ENCODE results near the gene PLA2G4B. TPM values are rescaled to one million over a fixed set of nuclear protein-coding genes. Genes with fewer than 3 reads are reported as not detected.

The PLA2G4B gene
- total and polyA plus RNA-seq, 5 donors, result 1.8 to 7.1 (median 5.7) TPM

GRCh38 chr15:41810651-41811431, 27.8 kb upstream of the PLA2G4B start:
- Histone ChIP-seq H3K9me3 (ENCODE audit: control insufficient read depth, low read length) (no peaks in the 10 kb centered on the region), H3K27ac (ENCODE audit: low read length) (no peak overlapping the region), H3K4me1 (ENCODE audit: control insufficient read depth, insufficient read depth, low read length) (peaks cover 6% of the 10 kb centered on the region), H3K27me3 (ENCODE audit: control insufficient read depth, insufficient read depth) (no peaks in the 10 kb centered on the region), H3K4me3 (ENCODE audit: low read length) (no peak overlapping the region)
- peak in 1 of 2 donors; percentile 5 for ATAC-seq
- DNase-seq, result no peak
- intact Hi-C loops (cut with DNase I), result loop anchor here in 3 of 4 donors (2.0 to 5.0 kb wide), 2 partner anchors 36 to 39 kb away; partner anchors contain the start of gene MAPKBP1 (in 3 of the 3)
- WGBS, result 92% methylated on average over 5 of the region's 5 CpGs

- Histone ChIP-seq H3K27me3 (ENCODE audit: control insufficient read depth, insufficient read depth) (no peaks in the 10 kb centered on the region), H3K4me3 (ENCODE audit: low read length) (no peak overlapping the region), H3K27ac (ENCODE audit: low read length) (no peak overlapping the region), H3K4me1 (ENCODE audit: control insufficient read depth, insufficient read depth, low read length) (peaks cover 1% of the 10 kb centered on the region), H3K9me3 (ENCODE audit: control insufficient read depth, low read length) (no peaks in the 10 kb centered on the region)
- DNase-seq (peak; percentile 84 to 93 (median 92)), ATAC-seq (peak; percentile 89 to 91)
- intact Hi-C loops (cut with DNase I), result loop anchor here in 3 of 4 donors (2.0 to 5.0 kb wide), 2 partner anchors 37 to 39 kb away; partner anchors contain the start of gene MAPKBP1 (in 3 of the 3)
- 49% methylated on average over 18 of the region's 18 CpGs for WGBS
Measured at GRCh38 chr15:41811432-41812195, 27.0 kb upstream of the PLA2G4B start.

GRCh38 chr15:41812820-41813375, 25.7 kb upstream of the PLA2G4B start:
- Histone ChIP-seq H3K9me3 (ENCODE audit: control insufficient read depth, low read length) (no peaks in the 10 kb centered on the region), H3K27me3 (ENCODE audit: control insufficient read depth, insufficient read depth) (no peaks in the 10 kb centered on the region), H3K27ac (ENCODE audit: low read length) (no peak overlapping the region), H3K4me3 (ENCODE audit: low read length) (no peak overlapping the region), H3K4me1 (ENCODE audit: control insufficient read depth, insufficient read depth, low read length) (no peaks in the 10 kb centered on the region)
- intact Hi-C loops (cut with DNase I), result loop anchor here in 2 of 4 donors (5.0 kb wide), 1 partner anchor 41 kb away; the partner anchor contains the start of gene MAPKBP1 (in 2 of the 2)
- ATAC-seq, result no peak
- WGBS, result 91% methylated on average over 11 of the region's 11 CpGs
- no peak for DNase-seq

- ATAC-seq (no peak), DNase-seq (no peak)
- Histone ChIP-seq H3K4me3 (ENCODE audit: low read length) (no peak overlapping the region), H3K4me1 (ENCODE audit: control insufficient read depth, insufficient read depth, low read length) (no peaks in the 10 kb centered on the region), H3K9me3 (ENCODE audit: control insufficient read depth, low read length) (no peaks in the 10 kb centered on the region), H3K27ac (ENCODE audit: low read length) (no peak overlapping the region), H3K27me3 (ENCODE audit: control insufficient read depth, insufficient read depth) (no peaks in the 10 kb centered on the region)
- WGBS, result 88% methylated on average over 8 of the region's 8 CpGs
- intact Hi-C loops (cut with DNase I), result loop anchor here in 2 of 4 donors (5.0 kb wide), 1 partner anchor 41 kb away; the partner anchor contains the start of gene MAPKBP1 (in 2 of the 2)
Measured at GRCh38 chr15:41813426-41813825, 25.2 kb upstream of the PLA2G4B start.

GRCh38 chr15:41814534-41814933, 24.1 kb upstream of the PLA2G4B start:
- intact Hi-C loops (cut with DNase I), result loop anchor here in 3 of 4 donors (2.0 to 5.0 kb wide), 2 partner anchors 42 kb away; partner anchors contain the start of gene MAPKBP1 (in 2 of the 3)
- Histone ChIP-seq H3K4me3 (ENCODE audit: low read length) (no peak overlapping the region), H3K9me3 (ENCODE audit: control insufficient read depth, low read length) (no peaks in the 10 kb centered on the region), H3K4me1 (ENCODE audit: control insufficient read depth, insufficient read depth, low read length) (no peaks in the 10 kb centered on the region), H3K27me3 (ENCODE audit: control insufficient read depth, insufficient read depth) (no peaks in the 10 kb centered on the region), H3K27ac (ENCODE audit: low read length) (no peak overlapping the region)
- WGBS, result 80% methylated on average over 5 of the region's 5 CpGs
- ATAC-seq (no peak), DNase-seq (no peak)

GRCh38 chr15:41816788-41817187, 21.9 kb upstream of the PLA2G4B start:
- intact Hi-C loops (cut with DNase I), result no loop called here
- H3K4me3 ChIP-seq (ENCODE audit: low read length), result no peak overlapping the region
- ATAC-seq, result no peak
- H3K27me3 ChIP-seq (ENCODE audit: control insufficient read depth, insufficient read depth), result no peaks in the 10 kb centered on the region
- H3K27ac ChIP-seq (ENCODE audit: low read length), result no peak overlapping the region
- WGBS, result 91% methylated on average over 9 of the region's 9 CpGs
- peak in 1 of 3 donors; percentile 22 for DNase-seq
- no peaks in the 10 kb centered on the region for H3K9me3 ChIP-seq (ENCODE audit: control insufficient read depth, low read length)
- no peaks in the 10 kb centered on the region for H3K4me1 ChIP-seq (ENCODE audit: control insufficient read depth, insufficient read depth, low read length)

- intact Hi-C loops (cut with DNase I), result no loop called here
- 90% methylated on average over 14 of the region's 14 CpGs for WGBS
Measured at GRCh38 chr15:41817327-41817726, 21.3 kb upstream of the PLA2G4B start.

GRCh38 chr15:41817781-41818180, 20.9 kb upstream of the PLA2G4B start:
- DNase-seq, result no peak
- H3K4me1 ChIP-seq (ENCODE audit: control insufficient read depth, insufficient read depth, low read length), result no peaks in the 10 kb centered on the region
- intact Hi-C loops (cut with DNase I), result no loop called here
- H3K9me3 ChIP-seq (ENCODE audit: control insufficient read depth, low read length), result no peaks in the 10 kb centered on the region
- H3K27me3 ChIP-seq (ENCODE audit: control insufficient read depth, insufficient read depth), result no peaks in the 10 kb centered on the region
- WGBS, result 91% methylated on average over 6 of the region's 6 CpGs
- ATAC-seq, result no peak
- H3K27ac ChIP-seq (ENCODE audit: low read length), result no peak overlapping the region
- no peak overlapping the region for H3K4me3 ChIP-seq (ENCODE audit: low read length)

More at GRCh38 chr15:41817327-41817726, 21.3 kb upstream of the PLA2G4B start:
- H3K4me1 ChIP-seq (ENCODE audit: control insufficient read depth, insufficient read depth, low read length), result no peaks in the 10 kb centered on the region
- ATAC-seq, result no peak
- H3K9me3 ChIP-seq (ENCODE audit: control insufficient read depth, low read length), result no peaks in the 10 kb centered on the region
- peak in 1 of 3 donors; percentile 37 for DNase-seq
- H3K4me3 ChIP-seq (ENCODE audit: low read length), result no peak overlapping the region
- no peaks in the 10 kb centered on the region for H3K27me3 ChIP-seq (ENCODE audit: control insufficient read depth, insufficient read depth)
- no peak overlapping the region for H3K27ac ChIP-seq (ENCODE audit: low read length)

- no peaks in the 10 kb centered on the region for H3K9me3 ChIP-seq (ENCODE audit: control insufficient read depth, low read length)
- DNase-seq, result no peak
- intact Hi-C loops (cut with DNase I), result no loop called here
- 90% methylated on average over 9 of the region's 9 CpGs for WGBS
- H3K27me3 ChIP-seq (ENCODE audit: control insufficient read depth, insufficient read depth), result no peaks in the 10 kb centered on the region
- no peak overlapping the region for H3K4me3 ChIP-seq (ENCODE audit: low read length)
- no peaks in the 10 kb centered on the region for H3K4me1 ChIP-seq (ENCODE audit: control insufficient read depth, insufficient read depth, low read length)
- H3K27ac ChIP-seq (ENCODE audit: low read length), result no peak overlapping the region
- ATAC-seq, result no peak
Measured at GRCh38 chr15:41819455-41820050, 19.1 kb upstream of the PLA2G4B start.

- ATAC-seq, result no peak
- 88% methylated on average over 6 of the region's 6 CpGs for WGBS
- intact Hi-C loops (cut with DNase I), result no loop called here
Measured at GRCh38 chr15:41820791-41821423, 17.7 kb upstream of the PLA2G4B start.

More at GRCh38 chr15:41820791-41821423, 17.7 kb upstream of the PLA2G4B start:
- no peak for DNase-seq
- H3K27ac ChIP-seq (ENCODE audit: low read length), result no peak overlapping the region
- no peaks in the 10 kb centered on the region for H3K4me1 ChIP-seq (ENCODE audit: control insufficient read depth, insufficient read depth, low read length)
- H3K4me3 ChIP-seq (ENCODE audit: low read length), result no peak overlapping the region
- H3K9me3 ChIP-seq (ENCODE audit: control insufficient read depth, low read length), result no peaks in the 10 kb centered on the region
- H3K27me3 ChIP-seq (ENCODE audit: control insufficient read depth, insufficient read depth), result no peaks in the 10 kb centered on the region
